ENCODE data around the gene TMEM256.
A peak's percentile ranks its signal among the peaks of the same experiment; 100 is the strongest.

TMEM256 gene

GRCh38 chr17:7407082-7407481 is 3.2 kb upstream of the TMEM256 start:
- DNase-seq = no peak

DNA sequence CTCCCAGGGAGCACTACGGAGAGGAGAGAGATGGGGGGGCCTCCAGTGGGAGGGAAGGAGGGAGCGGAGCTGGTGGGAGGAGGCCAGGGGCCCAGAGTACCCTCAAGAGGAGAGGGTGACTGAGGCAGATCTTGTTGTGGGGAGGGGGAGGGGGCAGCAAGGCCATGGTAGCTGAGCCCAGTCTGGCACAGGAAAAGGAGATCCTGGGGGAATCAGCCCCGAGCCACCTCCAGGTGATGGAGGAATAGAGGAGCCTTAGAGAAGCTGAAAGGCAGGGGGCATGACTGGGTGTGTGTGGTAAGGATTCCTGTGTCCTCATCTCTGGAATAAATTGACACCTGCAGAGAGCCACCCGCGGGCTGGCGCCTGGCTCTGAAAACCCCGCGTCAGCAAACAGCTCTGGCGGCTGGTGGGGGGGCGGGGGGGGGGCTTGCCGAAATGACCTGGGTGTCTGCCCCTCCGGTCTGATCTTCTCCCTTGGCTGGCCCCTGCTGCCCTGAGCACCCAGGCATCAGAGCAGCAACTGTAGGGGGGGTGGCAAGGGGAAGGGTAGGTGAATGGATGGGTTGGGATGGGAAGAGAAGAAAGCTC is 2.4 kb upstream of the TMEM256 start:
- DNase-seq = no peak

DNA sequence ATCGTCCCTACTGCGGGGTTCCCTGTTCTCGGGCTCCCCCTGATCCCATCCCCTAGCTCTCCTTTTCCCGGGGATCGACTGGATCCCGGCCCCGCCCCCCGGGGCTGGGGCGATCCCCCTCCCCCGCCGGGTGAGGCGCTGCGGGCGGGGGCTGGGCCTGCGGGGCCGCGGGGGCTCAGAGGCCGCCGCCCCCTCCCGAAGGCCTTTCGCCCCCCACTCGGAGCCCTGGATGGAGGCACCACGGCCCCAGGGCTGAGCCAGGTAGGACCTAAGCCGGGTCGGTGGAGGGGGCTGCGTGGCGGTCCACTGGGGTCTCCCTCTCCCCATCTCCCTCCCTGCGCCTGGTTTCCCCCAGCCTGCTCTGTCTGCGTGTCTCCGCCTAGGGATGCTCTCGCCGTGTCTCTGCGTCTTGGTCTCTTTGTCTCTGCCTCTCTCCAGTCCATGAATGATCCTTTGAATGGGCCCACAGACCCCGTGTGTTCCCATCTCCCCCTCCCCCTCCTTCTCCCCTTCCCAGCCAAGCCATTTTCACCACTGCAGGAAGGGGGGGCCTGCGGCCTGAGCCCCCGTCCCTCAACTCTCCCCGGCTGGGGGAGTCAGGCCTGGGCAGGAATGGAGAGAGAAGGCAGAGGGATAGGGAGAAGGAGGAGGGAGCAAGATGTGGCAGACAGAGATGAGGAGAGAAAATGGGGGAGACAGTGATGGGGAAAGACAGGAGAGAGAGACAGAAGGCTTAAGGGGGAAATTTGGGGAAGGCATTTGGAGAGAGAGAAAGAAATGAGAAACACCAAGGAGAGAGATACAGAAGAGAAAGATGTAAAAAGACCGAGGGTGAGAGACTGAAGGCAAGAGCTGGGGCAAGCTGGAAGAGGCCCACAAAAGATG is 1.7 kb upstream of the TMEM256 start:
- DNase-seq = no peak

GRCh38 chr17:7404737-7405349 is 946 bp upstream of the TMEM256 start:
- no peak for DNase-seq

- DNase-seq = no peak
Measured at GRCh38 chr17:7403727-7403976, 245 bp downstream of the TMEM256 start.

GRCh38 chr17:7403043-7403726 is 712 bp downstream of the TMEM256 start:
- DNase-seq = no peak

- no peak for DNase-seq
Measured at GRCh38 chr17:7398612-7399011, 5.3 kb downstream of the TMEM256 start.

DNA sequence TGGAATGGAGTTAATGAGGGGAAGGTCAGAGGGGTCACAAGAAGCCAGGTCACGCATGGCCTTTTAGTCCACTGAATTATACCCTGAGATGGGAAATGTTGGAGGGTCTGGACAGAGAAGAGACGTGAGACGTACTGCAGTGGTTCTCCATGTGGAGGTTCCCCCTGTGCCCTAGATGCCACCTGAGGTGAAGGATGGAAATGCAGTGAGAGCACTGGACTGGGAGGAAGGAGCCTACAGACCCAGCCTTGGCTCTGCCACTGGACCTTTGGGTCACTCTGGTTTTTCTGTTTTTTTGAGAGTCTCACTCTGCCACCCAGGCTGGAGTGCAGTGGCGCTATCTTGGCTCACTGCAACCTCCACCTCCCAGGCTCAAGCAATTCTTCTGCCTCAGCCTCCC is 7.8 kb downstream of the TMEM256 start:
- DNase-seq = no peak

DNA sequence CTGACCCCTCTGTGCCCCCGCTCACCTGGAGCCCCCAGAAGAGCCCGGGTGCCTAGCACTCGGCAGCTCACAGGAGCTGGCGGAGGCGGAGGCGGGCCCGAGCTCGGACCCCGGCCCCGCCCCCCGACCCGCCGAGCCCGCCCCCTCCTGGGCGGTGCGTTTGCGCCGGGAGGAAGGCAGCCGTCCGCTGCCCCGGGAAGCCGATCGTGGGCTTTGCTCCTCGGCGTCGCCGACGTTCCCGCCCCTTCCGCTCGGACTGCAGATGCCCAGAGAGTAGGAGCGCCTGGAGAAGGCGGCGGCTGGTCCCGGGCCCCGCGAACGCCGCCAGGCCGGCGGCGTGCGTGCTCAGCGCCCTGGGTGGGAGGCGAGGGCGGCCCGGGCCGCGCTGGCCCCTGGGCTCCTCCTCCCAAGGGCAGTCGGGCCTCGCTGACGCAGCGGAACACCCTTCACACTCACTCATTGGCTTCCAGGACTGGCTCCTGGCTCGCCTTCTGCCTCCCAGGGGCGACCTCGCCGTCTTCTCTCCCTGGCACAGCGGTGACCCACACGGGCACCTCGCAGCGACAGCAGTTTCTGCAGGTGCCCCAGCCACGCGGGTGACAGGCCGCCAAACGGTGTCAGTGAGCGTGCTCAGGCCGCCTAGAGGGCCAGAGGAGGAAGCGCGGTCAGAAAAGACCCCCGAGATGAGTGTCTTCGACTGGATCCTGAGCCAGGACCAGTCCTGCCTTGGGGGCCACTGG is 9.3 kb downstream of the TMEM256 start, which contains the start of gene PLSCR3:
Gene PLSCR3 (minus strand): TSS at position 74 of the 740 bp plus-strand sequence. CDS start 415 bp downstream, outside the sequence.
- peak in 1 of 2 experiments; percentile 46 for DNase-seq

DNA sequence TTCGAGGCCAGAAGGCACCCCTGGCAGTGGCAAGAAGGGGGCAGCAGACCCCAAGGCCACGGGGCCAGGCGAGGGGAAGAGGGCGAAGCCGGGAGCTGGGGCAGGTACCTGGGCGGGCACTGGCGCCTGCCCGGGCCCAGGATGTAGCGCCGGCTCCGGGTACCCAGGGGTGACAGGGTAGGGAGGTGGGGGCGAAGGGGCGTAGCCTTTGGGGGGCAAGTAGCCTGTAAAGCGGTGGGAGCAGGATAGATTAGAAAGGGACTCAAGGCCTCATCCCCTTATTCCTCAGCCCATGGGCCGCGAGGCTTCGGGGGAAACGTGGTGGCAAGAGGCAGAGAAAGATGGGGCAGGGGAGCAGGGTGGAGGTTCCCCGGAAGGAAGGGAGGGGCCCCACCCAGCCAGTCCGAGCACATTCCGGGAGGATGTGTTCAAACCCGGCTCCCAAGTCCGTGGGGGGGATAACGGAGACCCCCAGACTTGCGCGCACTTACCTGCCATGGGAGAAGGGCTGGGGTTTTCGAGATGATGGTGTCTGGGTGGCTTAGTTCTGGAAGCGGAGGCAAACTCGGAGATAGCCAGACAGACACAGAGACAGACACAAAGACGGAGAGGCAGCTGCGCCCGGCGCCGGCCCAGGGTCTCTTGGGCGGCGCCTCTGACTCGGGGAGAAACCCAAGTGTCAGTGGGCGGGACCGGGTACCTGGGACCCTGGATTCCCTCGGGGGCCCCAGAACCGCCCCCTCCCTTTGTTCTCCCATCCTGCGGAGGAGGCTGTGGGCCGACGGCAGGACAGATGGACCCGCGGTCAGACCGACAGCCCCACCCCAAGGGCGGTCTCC is 10.1 kb downstream of the TMEM256 start:
- no peak for DNase-seq

GRCh38 chr17:7392696-7393612 is 10.9 kb downstream of the TMEM256 start:
- DNase-seq = no peak

DNA sequence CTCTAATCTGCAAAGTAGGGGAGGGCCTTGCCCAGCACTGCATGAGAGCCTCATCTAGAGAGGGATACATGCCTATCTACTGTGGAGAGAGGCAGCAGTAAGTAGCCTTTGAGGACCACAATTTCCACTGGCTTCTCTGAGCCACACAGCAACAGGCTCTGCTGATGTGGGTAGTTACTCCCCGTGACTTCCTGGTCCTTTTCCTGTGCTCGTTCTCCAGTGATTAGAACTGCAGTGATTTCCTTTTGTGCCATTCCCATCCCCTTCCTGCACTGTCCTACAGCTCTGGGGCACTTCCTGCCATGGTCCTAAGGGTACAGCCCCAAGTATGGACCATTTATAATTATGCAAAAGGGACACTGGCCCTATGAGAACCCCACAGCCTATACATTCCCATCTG is 12.6 kb downstream of the TMEM256 start:
- DNase-seq = no peak

DNA sequence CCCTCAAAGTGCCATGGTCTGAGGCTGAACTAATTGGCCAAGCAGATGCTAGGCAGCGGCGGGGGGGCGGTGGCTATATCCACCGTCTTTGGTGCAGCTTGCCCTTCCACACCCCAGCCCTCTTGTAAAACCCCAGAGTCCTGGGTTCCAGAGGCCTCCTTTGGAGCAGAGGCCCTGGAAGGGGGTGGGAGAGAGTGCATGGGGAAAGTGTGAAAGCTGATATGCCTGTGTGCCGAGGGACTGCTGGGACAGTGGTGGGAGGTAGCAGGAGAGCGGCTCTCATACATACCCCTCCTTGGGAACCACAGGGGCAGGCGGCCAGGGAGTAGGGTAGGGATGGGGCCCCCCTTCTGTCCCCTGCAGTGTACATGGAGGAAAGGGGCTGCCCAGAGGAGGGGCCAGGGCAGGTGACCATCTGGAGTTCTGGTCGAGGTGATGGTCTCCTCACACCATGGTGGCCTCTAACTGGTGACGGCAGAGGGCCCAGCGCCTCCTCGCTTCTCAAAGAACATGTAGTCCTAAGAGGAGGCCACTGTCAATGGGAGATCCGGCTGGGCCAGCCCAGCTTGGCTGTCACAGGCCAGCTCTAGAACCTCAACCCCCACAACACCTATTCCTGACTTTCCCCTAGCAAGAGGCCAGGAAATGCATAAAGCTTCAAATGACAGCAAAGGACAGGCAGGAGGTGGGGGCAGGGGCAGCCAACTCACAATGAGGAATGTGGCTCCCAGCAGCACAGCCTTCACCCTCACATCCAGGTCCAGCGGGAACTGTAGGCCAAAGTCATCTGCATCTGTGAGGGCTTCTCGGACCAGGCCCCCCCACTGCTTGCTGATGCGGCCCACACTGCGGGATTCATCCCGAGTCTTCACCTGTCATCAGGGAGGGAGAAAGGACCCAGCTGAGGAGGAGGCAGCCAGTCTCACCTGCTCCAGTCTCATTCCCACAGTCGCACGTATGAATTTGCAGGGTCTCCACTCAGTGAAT is 13.7 kb downstream of the TMEM256 start:
- no peak for DNase-seq

GRCh38 chr17:7388856-7389255 is 15.0 kb downstream of the TMEM256 start:
- no peak for DNase-seq

DNA sequence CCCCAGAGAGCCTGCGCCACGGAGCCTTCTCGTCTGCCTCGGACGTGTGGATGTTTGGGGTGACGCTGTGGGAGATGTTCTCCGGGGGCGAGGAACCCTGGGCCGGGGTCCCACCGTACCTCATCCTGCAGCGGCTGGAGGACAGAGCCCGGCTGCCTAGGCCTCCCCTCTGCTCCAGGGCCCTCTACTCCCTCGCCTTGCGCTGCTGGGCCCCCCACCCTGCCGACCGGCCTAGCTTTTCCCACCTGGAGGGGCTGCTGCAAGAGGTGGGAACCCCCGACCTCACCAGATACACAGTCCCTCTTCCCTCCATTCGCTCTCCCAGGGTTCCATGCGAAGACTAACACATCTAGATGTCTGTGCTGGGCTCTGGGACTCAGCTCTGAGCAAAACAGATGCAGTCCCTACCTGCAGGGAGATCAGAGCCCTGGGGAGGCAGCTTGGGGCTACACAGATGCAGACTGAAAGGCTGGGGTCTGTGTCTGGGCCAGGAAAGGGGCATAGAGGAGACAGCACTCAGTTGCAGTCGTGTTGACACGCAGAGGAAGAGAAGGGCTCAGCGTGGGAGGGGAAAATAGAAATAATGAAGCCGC is 19.3 kb downstream of the TMEM256 start:
- DNase-seq = no peak

DNA sequence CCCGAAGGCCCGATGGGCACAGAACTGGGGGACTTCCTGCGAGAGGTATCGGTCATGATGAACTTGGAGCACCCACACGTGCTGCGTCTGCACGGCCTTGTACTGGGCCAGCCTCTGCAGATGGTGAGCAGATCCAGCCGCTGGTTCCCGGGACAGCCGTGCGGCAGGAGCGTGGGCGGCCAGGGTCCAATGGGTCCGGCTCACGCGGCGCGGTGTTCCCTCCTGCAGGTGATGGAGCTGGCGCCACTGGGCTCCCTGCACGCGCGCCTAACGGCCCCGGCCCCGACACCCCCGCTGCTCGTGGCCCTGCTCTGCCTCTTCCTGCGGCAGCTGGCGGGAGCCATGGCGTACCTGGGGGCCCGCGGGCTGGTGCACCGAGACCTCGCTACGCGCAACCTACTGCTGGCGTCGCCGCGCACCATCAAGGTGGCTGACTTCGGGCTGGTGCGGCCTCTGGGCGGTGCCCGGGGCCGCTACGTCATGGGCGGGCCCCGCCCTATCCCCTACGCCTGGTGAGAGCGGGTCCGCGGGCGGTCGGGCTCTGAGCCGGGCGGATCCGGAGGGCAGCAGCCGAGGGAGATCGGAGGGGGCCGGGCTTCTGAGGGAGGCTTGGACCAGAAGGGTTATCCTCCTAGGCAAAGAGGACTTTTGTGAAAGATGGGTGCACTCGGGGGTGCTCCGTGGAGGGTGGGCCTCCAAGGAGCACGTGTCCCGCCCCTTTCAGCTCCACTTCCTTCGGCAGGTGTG is 20.0 kb downstream of the TMEM256 start:
- DNase-seq = no peak

GRCh38 chr17:7383371-7383741 is 20.5 kb downstream of the TMEM256 start:
- DNase-seq = no peak

DNA sequence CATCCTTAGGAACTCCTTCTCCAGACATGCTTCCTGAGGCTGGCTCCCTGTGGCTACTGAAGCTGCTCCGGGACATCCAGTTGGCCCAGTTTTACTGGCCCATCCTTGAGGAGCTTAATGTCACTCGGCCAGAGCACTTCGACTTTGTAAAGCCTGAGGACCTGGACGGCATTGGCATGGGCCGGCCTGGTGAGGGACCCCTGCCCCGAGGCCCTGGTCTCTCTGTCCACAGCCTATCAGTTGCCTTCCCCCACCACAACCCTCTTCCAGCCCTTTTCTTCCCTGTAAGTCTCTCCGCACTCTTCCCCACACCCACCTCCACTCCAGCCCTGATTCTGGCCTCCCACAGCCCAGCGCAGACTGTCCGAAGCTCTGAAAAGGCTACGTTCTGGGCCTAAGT is 21.0 kb downstream of the TMEM256 start:
- DNase-seq = no peak

Measured in cerebellar nuclear complex (tissue), 1 donor.